Transverse colon (tissue), 4 donors: ENCODE measurements around the gene SFMBT1. TPM values are rescaled to one million over a fixed set of nuclear protein-coding genes. Genes with fewer than 3 reads are reported as not detected.

Experiments used
- DNase-seq: peaks from one replicate; pipeline ENCODE4 v3.0.0-alpha.2; 2019
- H3K27ac ChIP-seq, 4 donors: fragments of 200-600 bp; sonication (generic); 2 replicates each; pipeline ENCODE4 v1.5.1; 2016 to 2018; ENCODE audit warnings: inconsistent platforms in 4 of 4
- H3K27me3 ChIP-seq: fragments of 200-600 bp; sonication (generic); 2 replicates; pipeline ENCODE4 v1.5.1; 2017; ENCODE audit warnings: inconsistent platforms
- H3K36me3 ChIP-seq, 4 donors: fragments of 200-600 bp; sonication (generic); 2 replicates each; pipeline ENCODE4 v1.5.1; 2017 to 2019; ENCODE audit warnings: inconsistent platforms in 4 of 4
- H3K4me1 ChIP-seq, 4 donors: fragments of 200-600 bp; sonication (generic); 2 replicates each; pipeline ENCODE4 v1.5.1; 2017 to 2020; ENCODE audit warnings: inconsistent platforms in 4 of 4
- H3K4me3 ChIP-seq, 4 donors: fragments of 200-600 bp; sonication (generic); 1 replicate in 1 of 4; 2 replicates in 3 of 4; pipeline versions ENCODE4 v1.5.1 to v1.6.1; 2017 to 2019; ENCODE audit warnings: inconsistent platforms in 4 of 4
- H3K9me3 ChIP-seq, 2 donors: fragments of 200-600 bp; sonication (generic); 2 replicates each; pipeline ENCODE4 v1.5.1; 2017 to 2019; ENCODE audit warnings: inconsistent platforms in 2 of 2
- EP300 ChIP-seq: sonication (generic); formaldehyde crosslinking; IDR thresholded peaks from one replicate; pipeline ENCODE4 v1.6.1; 2017; ENCODE audit warnings: antibody characterized with exemption, low read depth
- POLR2A ChIP-seq: fragments of 450-650 bp; IDR thresholded peaks from one replicate; pipeline ENCODE4 v1.6.1; 2016; ENCODE audit warnings: antibody characterized with exemption, mild to moderate bottlenecking, moderate library complexity
- POLR2AphosphoS5 ChIP-seq, 3 donors: sonication (generic); formaldehyde crosslinking; IDR thresholded peaks; one replicate each; pipeline ENCODE4 v1.6.1; 2016; ENCODE audit warnings: antibody characterized with exemption in 3 of 3
- WGBS, 2 donors: methylation state at CpG; one replicate each; pipeline ENCODE4 v1.1.5; 2018; ENCODE audit warnings: low coverage in 1 of 2; 5-methylcytosine and 5-hydroxymethylcytosine counted together
- in situ Hi-C, 4 donors: fragments of 200-750 bp; cut with MboI; loops; one replicate each; pipeline versions ENCODE4 v1.15.0 to v1.15.1; 2017; ENCODE audit warnings: low sequenced_read_pairs in 3 of 4, low pct_ligation_motif_present in 1 of 4, low pct_unique_long_range_greater_than_20kb in 1 of 4
- intact Hi-C: fragments of 100-400 bp; cut with DNase I; formaldehyde crosslinking; loops from one replicate; pipeline ENCODE4 v1.15.1; 2023; ENCODE audit warnings: low total_unique reads
- total RNA-seq, 4 donors: library from RNA; depleted of rRNA; stranded (reverse); fragments of >200 nt; gene quantifications; one replicate each; pipeline ENCODE4 v1.1.0, GENCODE V29; 2016
- TF ChIP-seq, protein P1 (sequence below), 5 experiments: fragments of 200-600 bp in 3 of 5; fragments of 450-650 bp in 2 of 5; sonication (generic) in 3 of 5; IDR thresholded peaks; 1 replicate in 2 of 5; 2 replicates in 3 of 5; pipeline ENCODE4 v1.5.1; 2016 to 2017; ENCODE audit warnings: antibody characterized with exemption in 5 of 5, inconsistent platforms in 3 of 5, mild to moderate bottlenecking in 2 of 5, moderate library complexity in 1 of 5

The SFMBT1 gene
- total RNA-seq, 4 donors from 2014 or later, result 1.9 to 33.0 (median 18.1) TPM

DNA sequence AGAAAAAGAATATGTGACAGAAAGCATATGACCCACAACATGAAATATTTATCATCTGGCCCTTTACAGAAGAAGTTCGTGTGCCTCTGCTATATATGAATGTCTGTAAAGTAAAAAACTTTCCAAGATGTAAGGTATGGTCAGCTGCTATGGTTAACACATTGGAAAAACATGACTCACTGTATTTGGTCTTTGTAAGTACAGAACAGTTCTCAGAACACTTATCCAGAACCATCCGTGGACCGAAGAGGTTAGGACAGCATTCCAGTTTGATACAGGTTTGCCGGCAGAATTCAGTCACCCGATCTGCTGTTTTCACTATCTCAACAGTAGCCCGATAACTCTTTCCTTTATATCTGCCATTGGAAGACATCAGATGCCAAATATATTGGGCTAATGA lies 135.1 kb downstream of the SFMBT1 start:
- H3K4me3 ChIP-seq, result no peak overlapping the region
- no peak overlapping the region for H3K27ac ChIP-seq
- in situ Hi-C loops, result no loop called here
- H3K9me3 ChIP-seq, result no peaks in the 10 kb centered on the region
- WGBS, 2 donors, result 93 to 100% methylated on average over 3 to 6 of the region's 6 CpGs
- intact Hi-C loops, result no loop called here
- H3K27me3 ChIP-seq, result no peaks in the 10 kb centered on the region
- H3K4me1 ChIP-seq, result no peaks in the 10 kb centered on the region
- DNase-seq, result no peak
- H3K36me3 ChIP-seq, result peaks cover 0 to 38% (median 17%) of the 10 kb centered on the region in 4 donors
- TF ChIP-seq EP300 (no peak), POLR2AphosphoS5 (IDR thresholded peaks at IDR 0.05) (no peak), POLR2A (no peak)
- TF ChIP-seq, protein P1, sequence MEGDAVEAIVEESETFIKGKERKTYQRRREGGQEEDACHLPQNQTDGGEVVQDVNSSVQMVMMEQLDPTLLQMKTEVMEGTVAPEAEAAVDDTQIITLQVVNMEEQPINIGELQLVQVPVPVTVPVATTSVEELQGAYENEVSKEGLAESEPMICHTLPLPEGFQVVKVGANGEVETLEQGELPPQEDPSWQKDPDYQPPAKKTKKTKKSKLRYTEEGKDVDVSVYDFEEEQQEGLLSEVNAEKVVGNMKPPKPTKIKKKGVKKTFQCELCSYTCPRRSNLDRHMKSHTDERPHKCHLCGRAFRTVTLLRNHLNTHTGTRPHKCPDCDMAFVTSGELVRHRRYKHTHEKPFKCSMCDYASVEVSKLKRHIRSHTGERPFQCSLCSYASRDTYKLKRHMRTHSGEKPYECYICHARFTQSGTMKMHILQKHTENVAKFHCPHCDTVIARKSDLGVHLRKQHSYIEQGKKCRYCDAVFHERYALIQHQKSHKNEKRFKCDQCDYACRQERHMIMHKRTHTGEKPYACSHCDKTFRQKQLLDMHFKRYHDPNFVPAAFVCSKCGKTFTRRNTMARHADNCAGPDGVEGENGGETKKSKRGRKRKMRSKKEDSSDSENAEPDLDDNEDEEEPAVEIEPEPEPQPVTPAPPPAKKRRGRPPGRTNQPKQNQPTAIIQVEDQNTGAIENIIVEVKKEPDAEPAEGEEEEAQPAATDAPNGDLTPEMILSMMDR (IDR thresholded peaks at IDR 0.05), result no peak

DNA sequence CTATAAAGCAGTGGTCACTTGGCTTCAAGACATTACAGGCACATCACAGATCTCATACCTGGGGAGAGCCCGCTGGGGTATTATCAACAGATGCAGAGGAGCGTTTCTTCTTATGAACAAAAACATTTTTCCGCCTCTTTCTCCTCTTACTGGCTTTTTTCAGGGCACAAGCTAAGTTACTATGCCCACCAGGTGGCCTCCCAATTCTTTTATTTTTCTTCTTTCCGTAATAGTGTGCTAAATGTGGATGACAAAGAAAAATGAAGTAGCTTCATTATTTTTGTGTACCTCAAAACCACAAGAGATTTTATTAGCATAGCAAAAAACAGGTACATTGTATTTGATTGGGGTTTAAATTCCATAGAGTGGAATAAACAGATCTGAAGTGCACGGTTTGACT lies 138.4 kb downstream of the SFMBT1 start:
- Histone ChIP-seq H3K4me1 (no peaks in the 10 kb centered on the region), H3K9me3 (no peaks in the 10 kb centered on the region), H3K27me3 (no peaks in the 10 kb centered on the region), H3K27ac (no peak overlapping the region), H3K36me3 (peaks cover 0 to 25% (median 10%) of the 10 kb centered on the region in 4 donors), H3K4me3 (no peak overlapping the region)
- intact Hi-C loops, result no loop called here
- WGBS, 2 donors, result 88 to 91% methylated on average over 5 of the region's 5 CpGs
- no peak for DNase-seq
- TF ChIP-seq POLR2AphosphoS5 (IDR thresholded peaks at IDR 0.05), result no peak
- TF ChIP-seq, protein P1 (IDR thresholded peaks at IDR 0.05), result no peak
- no peak for TF ChIP-seq EP300
- TF ChIP-seq POLR2A, result no peak
- in situ Hi-C loops, result no loop called here

DNA sequence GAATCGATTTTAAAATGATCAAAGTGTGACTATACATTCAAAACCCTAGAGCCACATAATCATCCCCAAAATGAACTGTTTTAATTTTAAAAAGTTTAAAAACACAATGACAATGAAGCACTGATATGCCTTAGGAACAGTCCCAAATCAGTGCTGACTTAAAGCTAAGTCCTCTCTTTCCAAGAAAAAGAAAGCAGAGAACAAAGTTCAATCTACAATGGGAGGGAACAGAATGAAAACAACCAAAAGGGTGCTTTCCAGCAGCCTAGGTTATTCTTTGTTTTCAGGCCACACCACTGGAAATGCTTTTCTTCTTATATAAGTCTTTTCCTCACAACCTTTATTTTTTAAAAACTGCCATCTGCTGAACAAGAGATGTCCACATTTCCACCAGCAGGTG lies 141.3 kb downstream of the SFMBT1 start:
- no peak overlapping the region for H3K4me3 ChIP-seq

DNA sequence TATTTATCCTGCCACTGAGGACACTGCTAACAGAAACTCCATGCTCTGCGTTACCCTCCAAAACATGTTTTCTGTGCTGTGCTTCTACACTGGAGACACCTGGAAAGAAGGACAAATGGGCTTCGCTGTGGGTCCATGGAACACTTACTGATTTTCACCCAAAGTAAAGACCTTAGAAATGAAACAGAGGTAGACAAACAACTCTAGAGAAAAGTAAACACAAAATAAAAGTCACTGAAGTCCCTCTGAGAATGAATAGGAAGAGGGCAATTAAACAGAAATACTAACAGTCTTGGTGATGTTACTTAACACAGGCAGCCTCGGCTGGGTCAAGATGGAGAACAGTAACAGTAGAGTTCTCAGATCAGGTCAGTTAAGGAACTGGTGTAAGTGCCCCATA lies 141.9 kb downstream of the SFMBT1 start:
- Histone ChIP-seq H3K9me3 (no peaks in the 10 kb centered on the region), H3K4me1 (no peaks in the 10 kb centered on the region), H3K4me3 (no peak overlapping the region), H3K36me3 (peaks cover 0 to 9% (median 2%) of the 10 kb centered on the region in 4 donors), H3K27ac (no peak overlapping the region), H3K27me3 (no peaks in the 10 kb centered on the region)
- WGBS, 2 donors, result 60 to 85% methylated on average over 2 to 3 of the region's 3 CpGs
- no peak for DNase-seq
- in situ Hi-C loops (no loop called here), intact Hi-C loops (no loop called here)
- TF ChIP-seq EP300, result no peak
- no peak for TF ChIP-seq POLR2AphosphoS5 (IDR thresholded peaks at IDR 0.05)
- TF ChIP-seq, protein P1 (IDR thresholded peaks at IDR 0.05), result no peak
- no peak for TF ChIP-seq POLR2A

More for the DNA sequence above, 141.3 kb downstream of the SFMBT1 start:
- peaks cover 0 to 12% (median 2%) of the 10 kb centered on the region in 4 donors for H3K36me3 ChIP-seq
- H3K27ac ChIP-seq, result no peak overlapping the region
- no peaks in the 10 kb centered on the region for H3K4me1 ChIP-seq
- no peaks in the 10 kb centered on the region for H3K9me3 ChIP-seq
- 44 to 69% methylated on average over 1 of the region's 1 CpG for WGBS, 2 donors
- H3K27me3 ChIP-seq, result no peaks in the 10 kb centered on the region
- no peak for DNase-seq
- in situ Hi-C loops, result no loop called here
- intact Hi-C loops, result no loop called here
- TF ChIP-seq POLR2A, result no peak
- TF ChIP-seq, protein P1 (IDR thresholded peaks at IDR 0.05), result no peak
- no peak for TF ChIP-seq POLR2AphosphoS5 (IDR thresholded peaks at IDR 0.05)
- TF ChIP-seq EP300, result no peak
